ENCODE data around the gene PDLIM5.
"Not testable (repeated sequence)": the region's sequence is repeated elsewhere in the genome, so short reads cannot be mapped to it uniquely, and the experiment has no call there.

Gene PDLIM5

DNA sequence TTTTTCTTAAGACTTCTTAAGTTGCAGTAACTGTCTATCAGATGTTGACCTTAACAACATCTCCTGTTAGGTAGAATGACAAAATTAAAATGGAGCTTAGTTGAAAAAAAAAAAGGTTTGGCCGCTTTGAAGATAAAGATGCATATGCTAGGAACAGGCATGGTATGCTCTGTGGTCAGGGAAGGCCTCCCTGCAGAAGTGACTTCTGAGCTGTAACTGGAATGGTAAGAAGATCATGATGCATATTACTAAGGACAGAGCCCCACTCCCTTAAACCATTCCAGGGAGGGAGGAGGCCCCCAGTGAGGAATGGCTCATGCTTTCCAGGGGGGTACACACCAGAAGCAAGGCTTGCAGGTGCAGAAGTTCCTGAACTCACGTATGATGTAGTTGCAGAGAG lies 43.7 kb downstream of the PDLIM5 start:
- no peak for DNase-seq (ENCODE audit: low spot score)

DNA sequence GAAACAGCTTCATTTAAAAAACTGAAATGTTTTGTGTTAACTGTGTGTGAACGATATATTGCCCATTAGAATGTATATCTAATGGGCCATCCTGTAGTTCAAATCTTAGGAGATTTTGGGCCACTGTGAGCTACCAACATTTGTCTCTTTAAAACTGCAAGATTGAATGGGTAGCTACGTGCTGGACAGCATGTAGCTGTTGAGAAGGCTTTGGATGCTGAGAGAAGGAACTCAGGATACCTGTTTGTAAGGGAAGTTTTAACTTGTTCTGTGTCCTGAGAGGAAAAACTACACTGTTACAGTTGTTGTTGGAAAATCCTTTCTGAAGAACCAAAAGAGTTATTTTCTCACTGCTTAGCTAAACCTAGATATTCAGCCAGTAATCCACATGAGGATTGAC lies 45.9 kb downstream of the PDLIM5 start:
- DNase-seq (ENCODE audit: low spot score): no peak

DNA sequence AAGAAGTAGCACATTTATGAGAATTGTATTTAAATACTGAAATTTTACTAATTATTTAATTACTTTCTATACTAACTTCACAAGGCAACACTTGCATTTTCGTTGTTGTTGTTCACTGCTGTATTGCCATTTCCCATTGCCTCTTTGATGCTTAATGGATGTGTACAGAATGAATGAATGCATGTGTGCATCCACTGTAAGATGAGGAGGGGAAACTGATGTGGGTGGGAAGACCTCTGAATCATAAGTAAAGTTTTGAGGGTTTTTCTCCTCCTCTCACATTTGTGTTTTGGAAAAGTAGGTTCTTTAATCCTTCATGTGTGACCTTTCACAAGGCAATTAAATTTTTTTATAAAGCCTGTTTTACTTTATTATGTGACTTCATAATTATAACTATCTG lies 46.8 kb downstream of the PDLIM5 start:
- no peak for DNase-seq (ENCODE audit: low spot score)

DNA sequence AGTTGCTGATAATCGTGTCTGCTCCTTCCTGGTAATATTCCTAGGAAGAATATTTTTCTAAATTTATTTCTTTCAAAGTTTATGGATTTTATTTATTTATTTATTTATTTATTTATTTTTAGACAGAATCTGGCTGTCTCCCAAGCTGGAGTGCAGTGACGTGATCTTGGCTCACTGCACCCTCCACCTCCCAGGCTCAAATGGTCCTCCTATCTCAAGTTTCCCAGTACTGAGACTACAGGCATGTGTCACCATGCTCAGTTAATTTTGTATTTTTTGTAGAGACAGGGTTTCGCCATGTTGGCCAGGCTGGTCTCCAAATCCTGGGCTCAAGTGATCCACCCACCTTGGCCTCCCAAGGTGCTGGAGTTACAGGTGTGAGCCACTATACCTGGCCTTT lies 48.9 kb downstream of the PDLIM5 start:
- DNase-seq (ENCODE audit: low spot score): no peak

DNA sequence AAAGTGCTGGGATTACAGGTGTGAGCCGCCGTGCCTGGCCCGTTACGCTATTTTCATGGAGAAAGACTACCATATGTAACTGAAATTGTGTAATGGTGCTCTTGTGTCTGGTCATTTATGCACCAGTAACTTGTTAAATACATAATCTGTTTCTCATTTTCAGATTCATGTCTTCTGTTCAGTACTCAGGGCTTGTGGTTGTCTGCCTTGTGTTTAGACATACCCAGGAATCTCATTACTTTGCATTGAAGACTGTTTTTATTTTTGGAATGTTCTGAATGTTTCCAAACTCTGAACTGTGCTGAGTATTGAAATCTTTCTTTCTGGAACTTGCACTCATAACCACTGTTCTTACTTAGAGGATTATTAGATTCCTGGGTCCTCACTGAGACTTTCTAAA lies 52.8 kb downstream of the PDLIM5 start:
- DNase-seq (ENCODE audit: low spot score): no peak

DNA sequence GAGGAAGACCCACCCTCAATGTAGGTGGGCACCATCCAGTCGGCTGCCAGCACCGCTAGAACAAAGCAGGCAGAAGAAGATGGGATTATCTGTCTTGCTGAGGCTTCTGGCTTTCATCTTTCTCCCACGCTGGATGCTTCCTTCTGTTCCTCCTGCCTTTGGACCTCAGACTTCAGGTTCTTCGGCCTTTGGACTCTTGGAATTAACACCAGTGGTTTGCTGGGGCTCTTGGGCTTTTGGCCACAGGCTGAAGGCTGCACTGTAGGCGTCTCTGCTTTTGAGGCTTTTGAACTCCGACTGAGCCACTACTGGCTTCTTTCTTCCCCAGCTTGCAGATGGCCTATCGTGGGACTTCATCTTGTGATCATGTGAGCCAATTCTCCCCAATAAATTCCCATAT lies 55.1 kb downstream of the PDLIM5 start:
- DNase-seq (ENCODE audit: low spot score): no peak

DNA sequence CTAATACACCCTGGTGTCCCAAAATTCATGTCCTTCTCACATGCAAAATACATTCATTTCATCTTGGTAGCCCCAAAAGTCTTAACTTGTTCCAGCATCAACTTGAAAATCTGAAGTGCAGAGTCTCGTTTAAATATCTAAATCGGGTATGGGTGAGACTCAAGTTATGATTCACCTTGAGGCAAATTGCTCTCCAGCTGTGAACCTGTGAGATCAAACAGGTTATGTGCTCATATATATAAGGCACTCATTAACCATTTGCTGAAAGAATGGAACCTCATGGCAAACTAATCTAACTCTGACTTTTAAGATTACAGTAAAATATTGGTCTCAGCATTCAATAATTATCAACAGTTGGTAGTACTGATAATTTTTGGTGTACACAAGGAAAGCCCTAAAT lies 55.5 kb downstream of the PDLIM5 start:
- DNase-seq (ENCODE audit: low spot score): no peak

DNA sequence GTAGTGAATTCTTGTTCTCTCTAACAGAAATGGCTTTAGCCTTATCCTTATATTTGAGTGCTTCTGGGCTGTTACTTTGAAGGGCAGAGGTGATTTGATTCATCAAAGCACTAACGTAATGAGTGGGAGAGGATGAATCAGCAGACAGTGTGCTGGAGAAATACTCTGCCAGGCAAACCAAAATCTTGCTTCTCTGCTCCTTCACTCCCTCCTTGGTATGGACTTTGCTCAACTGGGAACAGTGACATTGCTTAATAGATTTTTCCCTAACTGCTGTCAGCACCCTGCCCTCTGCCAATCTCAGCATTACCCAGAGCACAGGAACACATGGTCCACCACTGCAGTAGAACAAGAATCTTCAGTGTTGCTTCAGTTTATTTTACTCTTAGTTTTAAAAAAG lies 56.0 kb downstream of the PDLIM5 start:
- DNase-seq (ENCODE audit: low spot score): no peak

DNA sequence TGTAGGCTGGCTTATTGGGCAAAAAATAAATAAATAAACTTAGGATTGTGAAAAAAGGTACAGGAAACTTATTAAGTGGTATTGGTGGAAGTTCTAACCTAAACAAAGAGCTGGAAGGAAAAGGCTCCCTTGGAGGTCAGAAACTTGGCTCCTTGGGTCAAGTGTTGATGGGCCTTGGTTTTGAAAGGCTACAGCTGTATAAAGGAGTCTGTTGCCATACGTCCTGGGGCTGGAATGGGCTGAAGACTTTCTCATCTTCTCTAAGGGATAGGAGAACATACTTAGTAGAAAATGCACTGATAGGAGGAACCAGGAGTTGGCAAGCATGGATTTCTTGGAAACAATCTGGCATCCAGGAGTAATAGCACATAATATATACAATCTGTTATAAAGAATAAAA lies 56.6 kb downstream of the PDLIM5 start:
- DNase-seq (ENCODE audit: low spot score): no peak

DNA sequence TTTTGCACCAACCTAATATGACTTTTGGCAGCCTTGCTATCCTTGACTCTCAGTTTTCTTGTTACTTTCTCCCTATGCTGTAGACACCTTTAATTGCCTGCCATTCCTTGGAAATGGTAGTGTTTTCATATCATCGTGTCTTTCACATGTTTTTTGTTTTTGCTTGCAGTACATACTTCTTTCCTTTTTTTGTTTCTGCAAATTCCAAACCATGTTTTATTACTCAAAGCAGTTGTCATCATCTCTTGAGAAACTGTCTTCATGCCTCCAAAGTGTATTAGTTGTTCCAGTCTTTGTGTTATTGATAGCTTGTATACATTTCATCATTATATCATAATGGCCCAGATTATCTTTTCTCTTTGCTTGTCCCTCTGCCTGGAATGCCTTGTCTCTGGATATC lies 57.1 kb downstream of the PDLIM5 start:
- no peak for DNase-seq (ENCODE audit: low spot score)

DNA sequence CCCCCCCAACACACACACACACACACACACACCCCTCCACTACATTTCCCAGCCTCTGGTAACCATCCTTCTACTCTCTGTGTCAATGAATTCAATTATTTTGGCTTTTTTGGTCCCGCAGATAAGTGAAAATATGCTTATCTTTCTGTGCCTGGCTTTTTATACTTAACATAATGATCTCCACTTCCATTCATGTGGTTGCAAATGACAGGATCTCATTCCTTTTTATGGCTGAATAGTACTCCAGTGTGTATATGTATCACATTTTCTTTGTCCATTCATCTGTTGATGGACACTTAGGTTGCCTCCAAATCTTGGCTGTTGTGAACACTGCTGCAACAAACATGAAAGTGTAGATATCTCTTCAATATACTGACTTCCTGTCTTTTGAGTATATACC lies 59.8 kb downstream of the PDLIM5 start:
- DNase-seq (ENCODE audit: low spot score): no peak

DNA sequence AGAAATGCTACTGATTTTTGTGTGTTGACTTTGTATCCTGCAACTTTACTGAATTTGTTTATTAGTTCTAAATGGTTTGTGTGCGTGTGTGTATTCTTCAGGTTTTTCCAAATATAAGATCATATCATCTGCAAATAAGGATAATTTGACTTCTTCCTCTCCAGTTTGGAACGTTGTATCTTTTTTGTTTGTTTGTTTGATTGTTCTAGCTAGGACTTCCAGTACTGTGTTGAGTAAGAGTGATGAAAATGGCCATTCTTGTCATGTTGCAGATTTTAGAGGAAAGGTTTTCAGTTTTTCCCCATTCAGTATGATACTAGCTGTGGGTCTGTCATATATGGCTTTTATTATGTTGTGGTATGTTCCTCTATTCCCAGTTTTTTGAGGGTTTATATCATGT lies 61.8 kb downstream of the PDLIM5 start:
- not testable (repeated sequence) for DNase-seq (ENCODE audit: low spot score)

DNA sequence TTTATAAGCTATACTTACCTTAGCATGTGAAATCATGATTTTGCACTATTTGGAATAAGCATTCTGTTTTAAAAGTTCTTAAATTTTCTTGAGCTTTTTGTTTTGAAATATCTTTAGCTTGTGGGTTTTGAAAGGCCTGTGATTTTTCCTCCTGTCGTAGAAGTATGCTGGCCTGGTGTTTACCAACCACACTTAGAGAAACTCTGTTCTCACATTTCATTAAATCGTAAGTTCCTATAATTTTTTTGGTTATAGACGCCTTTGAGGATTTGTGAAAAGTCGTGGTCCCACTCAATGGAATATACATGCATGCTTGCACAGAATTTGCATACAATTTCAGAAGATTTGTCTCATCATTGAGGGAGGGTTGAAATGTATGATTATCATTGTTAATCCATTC lies 63.6 kb downstream of the PDLIM5 start:
- no peak for DNase-seq (ENCODE audit: low spot score)

DNA sequence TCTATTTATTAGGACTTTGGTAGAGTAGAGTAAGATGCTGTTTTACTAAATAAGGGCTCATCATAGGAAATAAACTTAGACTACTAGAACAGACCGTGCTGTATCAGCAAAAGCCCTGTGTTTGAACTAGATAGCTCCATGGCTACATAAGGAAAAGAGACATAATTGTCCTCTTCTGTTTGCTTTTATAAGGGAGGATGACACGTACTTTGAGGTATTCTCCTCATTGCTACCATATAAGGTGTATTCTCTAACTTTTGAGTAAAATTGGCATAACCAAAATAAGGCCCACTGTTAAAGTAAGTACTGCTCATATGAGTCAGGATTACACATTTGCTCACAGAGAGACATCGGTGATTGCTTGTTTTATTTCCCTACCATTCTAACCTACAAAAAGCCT lies 64.3 kb downstream of the PDLIM5 start:
- no peak for DNase-seq (ENCODE audit: low spot score)

DNA sequence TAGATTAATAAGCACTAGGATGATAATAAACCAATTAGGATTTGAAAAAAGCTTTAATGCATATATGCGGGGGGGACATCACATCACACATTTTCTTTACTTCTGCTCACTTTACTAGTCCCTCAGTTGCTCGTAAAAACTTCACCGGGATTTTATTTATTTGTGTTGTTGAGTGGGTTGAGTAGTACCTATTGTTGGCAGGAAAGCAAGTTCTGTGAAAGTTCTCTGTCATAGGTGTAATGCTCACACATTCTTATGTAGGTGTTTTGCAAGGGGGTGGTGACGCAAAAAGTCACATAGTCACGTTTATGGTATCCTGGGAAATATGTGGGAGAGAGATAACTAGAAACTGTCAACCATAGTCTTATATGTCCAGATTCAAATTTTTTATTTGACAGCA lies 65.3 kb downstream of the PDLIM5 start:
- no peak for DNase-seq (ENCODE audit: low spot score)

DNA sequence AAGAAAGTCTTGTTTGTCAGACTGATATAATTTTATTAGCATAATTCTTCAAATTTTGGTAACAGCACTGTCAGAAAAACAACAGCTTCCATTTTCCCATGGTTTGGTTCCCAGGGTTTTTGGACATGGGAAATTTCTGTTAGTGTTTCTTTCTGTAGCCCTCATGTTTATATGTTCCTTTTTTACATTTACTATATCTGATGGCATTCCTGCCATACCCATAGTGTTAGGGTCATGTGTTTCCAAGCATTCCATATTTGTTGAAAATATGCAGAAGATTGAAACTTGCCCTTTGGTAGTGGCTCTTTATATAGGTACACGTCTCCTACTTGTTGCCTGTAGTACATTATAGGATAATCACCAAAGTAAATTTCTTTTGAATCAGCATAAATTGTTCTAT lies 65.8 kb downstream of the PDLIM5 start:
- DNase-seq (ENCODE audit: low spot score): no peak

DNA sequence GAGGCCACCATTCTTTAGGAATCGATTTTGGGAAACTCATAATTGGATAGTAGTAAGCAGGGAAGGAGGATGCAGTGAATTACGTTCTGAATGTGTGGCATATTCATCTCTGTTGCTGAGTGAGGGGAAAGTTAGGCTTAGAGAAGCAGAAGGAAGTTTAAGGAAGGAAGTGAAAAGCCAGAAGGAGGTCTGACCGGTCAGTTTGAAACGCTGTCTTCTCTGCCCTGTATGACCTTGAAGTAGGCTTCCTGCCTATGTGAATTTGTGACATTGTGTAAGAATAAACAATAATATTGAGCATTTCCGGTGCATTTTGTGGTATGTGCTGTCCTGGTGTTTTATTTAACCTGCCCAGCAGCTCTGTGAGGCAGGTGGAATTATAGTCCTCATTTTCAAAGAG lies 67.3 kb downstream of the PDLIM5 start:
- no peak for DNase-seq (ENCODE audit: low spot score)

DNA sequence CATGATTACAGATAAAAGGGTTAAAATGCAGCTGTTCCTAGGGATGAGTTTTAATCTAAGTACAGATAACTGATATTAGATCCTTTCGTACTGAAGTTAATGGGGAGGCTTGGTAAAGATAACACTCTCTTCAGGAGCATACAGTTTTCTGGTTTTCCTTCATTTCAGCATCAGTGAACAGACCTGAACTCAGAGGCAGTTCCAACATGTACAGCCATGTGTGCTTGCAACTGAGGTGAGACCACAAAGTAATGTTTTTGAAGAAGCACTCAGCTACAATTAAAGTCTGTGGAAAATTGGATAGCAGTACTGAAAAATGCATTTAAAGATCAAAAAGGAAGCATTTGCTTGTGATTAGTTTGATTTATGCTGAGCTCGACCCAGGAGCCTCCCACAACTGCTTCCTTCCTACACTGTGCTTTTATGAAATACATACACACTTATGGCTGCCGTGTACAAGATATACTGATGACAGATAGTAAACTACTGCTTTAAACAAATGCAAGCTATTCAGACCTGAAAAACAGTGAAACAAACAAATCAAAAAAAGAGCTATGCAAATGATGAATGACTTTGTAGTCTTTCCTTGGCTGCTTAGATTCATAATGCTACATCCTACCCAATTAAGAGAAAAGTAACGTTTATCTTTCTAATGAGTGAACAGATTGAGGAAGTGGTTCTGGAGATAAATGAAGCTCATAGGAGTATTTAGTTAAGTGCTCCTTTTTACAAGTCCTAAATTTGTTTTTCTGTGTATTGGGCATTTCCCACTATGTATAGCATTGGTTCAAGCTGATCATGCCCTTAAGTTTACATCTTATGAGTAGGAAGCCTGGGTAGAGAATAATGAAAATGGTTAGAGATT lies 68.4 kb downstream of the PDLIM5 start:
- DNase-seq (ENCODE audit: low spot score): no peak

DNA sequence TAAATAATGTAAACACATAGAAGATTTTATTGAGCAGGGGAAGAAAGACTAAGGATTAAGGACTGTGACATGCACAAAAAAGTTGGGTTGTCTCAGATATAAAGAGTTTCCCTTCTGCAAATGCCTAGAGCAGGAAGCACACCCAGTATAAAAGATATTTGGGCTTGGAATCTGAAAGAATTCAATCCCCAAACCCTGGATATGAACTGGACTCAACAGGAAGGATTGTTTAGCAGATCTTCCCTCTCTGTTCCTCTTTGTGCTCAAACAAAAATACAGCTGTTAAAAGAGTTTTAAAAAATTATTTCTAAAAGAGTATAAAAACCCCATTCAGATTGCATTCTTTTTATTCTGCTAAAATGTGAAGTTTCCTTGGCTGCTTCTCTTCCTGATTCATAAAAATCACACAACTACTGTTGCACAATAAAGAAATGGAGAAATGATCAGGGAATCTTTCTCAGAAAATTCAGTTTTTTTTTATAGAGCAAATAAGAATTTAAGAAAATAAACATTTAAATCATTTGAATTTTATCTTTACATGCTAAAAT lies 71.4 kb downstream of the PDLIM5 start:
- no peak for DNase-seq (ENCODE audit: low spot score)

DNA sequence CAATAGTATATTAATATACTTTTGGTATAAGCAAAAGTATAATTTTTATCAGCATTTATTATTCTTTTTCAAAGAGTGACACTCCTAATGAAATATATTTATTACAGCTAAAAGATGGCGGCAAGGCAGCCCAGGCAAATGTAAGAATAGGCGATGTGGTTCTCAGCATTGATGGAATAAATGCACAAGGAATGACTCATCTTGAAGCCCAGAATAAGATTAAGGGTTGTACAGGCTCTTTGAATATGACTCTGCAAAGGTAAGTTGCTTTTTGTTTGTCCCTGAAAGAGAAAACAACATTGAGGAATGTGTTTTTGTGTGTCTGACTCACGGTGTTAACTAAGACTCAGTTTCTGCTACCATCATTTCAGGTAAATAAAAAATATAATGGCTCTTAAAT lies 71.9 kb downstream of the PDLIM5 start:
- no peak for DNase-seq (ENCODE audit: low spot score)

DNA sequence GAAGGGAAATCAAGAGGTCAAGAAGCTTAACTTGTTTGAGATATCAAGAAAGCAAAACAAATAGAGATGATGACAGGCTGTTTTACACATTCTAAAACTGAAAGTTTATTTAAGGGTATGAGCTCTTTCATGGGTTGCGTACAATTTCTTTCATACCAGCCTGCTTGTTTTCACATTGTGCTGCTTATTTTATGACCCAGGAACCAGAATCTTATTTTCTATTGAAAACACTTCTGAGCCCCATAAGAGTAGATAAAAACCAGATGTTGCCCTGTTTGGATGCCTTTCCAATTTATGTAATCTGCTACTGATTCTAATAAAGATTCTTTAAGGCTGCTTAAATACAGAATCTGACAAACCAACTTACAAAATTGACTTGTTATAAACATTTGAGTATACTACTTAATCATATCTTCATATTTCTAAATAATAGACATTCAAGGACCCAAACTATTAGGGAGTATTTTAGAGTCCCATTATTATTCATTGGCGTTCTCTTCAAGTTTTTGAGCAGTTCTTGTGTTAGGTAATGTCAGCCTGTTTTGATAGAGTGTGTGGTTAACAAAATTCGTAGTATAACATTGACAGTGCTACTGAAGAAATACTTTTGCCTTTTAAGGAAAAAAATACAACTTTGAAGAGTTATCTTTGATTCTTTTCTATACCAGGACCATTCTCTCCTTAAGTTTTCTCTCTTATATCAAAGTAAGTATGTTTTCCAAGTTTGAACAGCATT lies 74.4 kb downstream of the PDLIM5 start:
- DNase-seq (ENCODE audit: low spot score): no peak

DNA sequence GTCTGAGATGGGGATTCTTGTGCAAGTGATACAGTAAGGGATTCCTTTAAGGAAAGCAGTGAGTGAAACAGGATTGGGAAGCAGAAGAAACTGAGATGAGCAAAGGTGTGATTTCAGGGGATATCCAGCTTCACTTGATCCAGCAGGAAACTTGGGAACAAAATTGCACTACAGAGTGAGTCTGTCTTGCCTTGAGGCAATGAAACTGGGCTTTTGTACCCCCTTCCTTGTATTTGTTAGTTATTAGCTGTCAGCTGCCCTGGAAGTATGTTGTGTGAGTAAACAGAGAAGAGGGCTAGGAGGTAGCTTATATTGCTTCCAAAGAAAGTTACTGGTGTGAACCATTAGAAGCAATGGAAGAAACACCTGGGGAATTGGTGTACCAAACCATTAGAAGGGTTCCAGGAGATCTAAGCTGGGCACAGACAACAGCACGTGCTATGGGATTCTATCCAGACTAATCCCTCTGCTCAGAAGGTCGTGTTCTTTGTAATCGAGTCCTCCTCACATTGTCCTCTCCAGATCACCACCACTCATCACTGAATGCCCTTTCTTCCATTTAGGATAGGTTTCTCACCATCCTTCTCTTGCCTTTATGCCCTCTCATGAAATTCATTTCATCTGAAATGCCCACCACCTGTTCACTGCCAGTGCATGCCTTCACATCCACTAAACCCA lies 76.0 kb downstream of the PDLIM5 start:
- no peak for DNase-seq (ENCODE audit: low spot score)
